NCI-H345 treated with DMSO at 0.1 percent for 48 hours (cell line): ENCODE measurements around the gene ROCK2.

Source experiments
- DNase-seq: peaks from one replicate; lab custom pipeline; 2025; ENCODE audit not compliant: unreplicated experiment; lab: John Stamatoyannopoulos, UW

Gene ROCK2

DNA sequence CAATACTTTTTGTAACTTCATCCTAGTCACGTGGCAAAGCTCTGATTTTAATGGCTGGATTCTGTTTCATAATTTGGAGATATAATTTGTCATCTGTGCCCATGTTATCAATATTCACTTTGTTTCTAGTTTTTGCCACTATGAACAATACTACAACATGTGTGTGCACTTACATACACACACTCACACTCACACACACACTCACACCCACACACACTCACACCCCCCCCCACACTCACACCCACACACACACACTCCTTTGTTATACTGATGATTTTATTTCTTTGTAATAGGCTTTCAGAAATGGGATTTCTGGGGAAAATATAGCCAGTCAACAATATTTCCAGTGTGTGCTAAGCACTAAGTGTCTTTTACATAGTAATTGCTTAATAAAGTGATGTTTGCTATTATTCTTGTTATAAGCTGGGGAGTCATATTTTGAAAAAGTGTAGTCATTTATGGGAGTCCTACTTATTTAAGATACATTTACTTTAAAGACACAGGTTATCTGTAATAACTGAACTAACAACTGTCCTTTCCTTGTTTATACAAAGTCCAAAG is 22.8 kb upstream of the ROCK2 start:
- no peak for DNase-seq

DNA sequence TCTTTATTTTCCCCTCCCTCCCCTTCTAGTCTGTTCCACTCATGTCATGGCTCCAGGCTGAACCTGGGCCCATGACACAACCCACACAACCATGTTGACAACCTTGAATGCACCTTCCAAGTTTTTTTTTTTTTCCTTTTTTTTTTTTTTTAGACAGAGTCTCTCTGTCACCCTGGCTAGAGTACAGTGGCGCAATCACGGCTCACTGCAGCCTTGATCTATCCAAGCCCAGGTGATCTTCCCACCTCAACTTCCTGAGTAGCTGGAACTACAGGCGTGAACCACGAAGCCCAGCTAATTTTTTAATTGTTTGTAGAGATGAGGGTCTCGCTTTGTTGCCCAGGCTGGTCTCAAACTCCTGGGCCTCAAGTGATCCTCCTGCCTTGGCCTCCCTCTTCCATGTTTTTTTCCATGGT is 21.9 kb upstream of the ROCK2 start:
- DNase-seq, result no peak

GRCh38 chr2:11365096-11365879 is 20.9 kb upstream of the ROCK2 start:
- DNase-seq, result no peak

DNA sequence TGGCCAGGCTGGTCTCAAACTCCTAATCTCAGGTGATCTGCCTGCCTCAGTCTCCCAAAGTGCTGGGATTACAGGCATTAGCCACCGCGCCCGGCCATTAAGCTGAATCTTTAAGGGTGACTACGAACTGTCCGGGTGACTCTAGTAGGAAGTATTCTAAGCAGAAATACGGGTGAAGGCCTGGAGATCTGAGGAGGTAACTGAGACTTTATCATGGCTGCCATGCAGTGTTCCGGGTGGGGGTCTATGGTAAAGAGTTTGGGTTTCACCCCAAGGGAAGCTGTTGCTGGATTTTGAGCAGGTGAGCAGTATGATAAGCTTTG is 20.1 kb upstream of the ROCK2 start:
- no peak for DNase-seq

GRCh38 chr2:11363868-11364564 is 19.6 kb upstream of the ROCK2 start:
- no peak for DNase-seq

- DNase-seq, result no peak
Measured at GRCh38 chr2:11359865-11360264, 15.4 kb upstream of the ROCK2 start.

DNA sequence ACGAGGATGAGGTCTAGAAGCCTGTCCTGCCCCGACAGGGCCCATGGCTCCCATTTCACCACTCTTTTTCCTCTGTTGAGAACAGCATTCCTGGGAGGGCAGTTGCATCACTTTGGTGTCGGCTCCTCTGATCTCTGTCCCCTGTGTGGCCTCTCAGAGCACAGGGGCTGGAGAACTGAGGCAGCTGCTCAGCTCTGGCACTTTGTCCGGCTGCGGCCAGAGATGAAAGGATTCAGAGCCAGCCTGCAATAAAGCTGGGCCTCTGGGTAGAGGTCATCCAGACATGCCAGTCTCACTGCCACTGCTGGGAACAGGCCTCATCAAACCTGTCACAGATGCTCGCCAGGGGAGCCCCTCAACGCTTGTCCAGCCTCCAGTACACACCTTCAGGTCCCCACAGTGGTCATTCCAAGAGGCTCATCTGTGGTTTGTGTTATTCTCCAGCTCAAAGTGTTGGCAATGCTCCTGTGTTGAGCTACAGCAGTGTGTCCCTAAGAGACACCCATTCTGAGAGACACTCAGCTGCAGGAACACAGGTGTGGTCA is 13.1 kb upstream of the ROCK2 start:
- no peak for DNase-seq

GRCh38 chr2:11356764-11357163 is 12.3 kb upstream of the ROCK2 start:
- DNase-seq, result no peak

- DNase-seq, result no peak
Measured at GRCh38 chr2:11355194-11356053, 11.0 kb upstream of the ROCK2 start.

DNA sequence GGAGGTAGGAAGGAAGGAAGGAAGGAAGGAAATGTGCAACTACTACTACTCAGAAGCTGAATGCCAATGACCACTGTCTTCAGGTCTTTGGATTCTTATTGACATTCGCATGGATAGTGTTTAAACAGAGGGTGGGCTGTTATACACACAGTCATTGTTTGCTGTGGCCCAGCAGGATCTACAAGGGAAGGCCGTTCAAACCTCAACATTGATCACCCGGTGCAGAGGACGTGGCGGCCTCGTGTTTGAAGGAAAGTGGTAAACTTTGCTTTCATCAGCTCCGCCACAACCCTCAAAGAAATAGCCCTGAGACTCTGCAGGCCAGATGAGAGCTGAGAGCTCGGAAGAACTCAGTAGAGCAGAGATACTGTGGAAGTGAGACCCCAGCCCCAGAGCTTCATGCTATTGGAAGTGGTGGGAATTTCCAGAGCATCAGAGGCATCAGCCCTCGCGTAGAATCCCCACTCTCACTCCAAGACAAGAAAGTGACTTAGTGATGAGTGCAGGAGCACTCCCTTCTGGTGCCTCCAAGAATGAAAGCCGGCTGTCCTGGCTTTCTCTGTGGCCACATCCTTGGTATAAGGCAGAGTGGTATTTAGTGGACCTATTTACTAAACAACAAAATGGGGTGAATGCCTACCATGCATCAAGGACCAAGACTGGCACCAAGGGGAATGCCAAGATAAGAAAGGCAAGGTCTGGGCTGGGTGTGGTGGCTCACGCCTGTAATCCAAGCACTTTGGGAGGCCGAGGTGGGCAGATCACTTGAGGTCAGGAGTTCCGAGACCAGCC is 10.1 kb upstream of the ROCK2 start:
- DNase-seq, result no peak

GRCh38 chr2:11352781-11353537 is 8.5 kb upstream of the ROCK2 start:
- DNase-seq, result no peak

- no peak for DNase-seq
Measured at GRCh38 chr2:11348209-11348749, 3.8 kb upstream of the ROCK2 start.

DNA sequence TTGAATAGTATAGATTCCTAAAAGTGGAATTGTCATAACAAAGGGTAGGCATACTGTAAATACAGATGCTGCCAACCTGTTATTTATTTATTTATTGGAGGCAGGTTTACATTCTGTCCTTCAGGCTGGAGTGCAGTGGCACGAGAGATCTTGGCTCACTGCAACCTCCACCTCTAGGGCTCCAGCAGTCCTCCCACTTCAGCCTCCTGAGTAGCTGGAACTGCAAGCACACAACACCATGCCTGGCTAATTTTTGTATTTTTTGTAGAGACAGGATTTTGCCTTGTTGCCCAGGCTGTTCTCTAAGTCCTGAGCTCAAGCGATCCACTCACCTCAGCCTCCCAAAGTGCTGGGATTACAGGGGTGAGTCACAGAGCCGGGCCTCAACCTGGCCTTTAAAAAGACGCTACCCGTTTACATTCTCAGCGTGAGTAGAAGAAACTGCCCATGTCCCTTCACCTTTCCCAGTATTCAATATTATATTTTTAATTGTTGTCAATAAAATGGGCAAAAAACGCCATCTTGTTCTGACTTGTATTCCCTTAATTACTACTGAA is 3.0 kb upstream of the ROCK2 start:
- no peak for DNase-seq

DNA sequence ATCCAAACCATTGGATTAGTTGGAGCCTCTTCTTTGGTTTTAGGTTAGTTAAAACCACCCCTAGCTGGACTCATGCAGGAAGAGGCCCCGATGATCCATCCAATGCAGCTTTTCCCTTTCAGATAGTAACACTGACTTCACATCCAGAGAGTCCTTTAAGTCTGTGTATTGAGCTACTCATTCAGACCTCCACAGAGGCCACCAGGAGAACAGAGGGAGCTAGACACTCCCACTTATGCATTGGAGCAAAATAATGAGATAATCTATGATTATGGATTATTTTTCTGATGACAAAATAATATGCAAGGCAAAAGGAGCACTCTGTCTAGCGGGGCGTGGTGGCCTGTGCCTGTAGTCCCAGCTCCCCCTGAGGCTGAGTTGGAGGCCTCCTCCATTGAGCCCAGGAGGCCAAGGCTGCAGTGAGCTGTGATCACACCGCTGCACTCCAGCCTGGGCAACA is 1.6 kb upstream of the ROCK2 start:
- no peak for DNase-seq

DNA sequence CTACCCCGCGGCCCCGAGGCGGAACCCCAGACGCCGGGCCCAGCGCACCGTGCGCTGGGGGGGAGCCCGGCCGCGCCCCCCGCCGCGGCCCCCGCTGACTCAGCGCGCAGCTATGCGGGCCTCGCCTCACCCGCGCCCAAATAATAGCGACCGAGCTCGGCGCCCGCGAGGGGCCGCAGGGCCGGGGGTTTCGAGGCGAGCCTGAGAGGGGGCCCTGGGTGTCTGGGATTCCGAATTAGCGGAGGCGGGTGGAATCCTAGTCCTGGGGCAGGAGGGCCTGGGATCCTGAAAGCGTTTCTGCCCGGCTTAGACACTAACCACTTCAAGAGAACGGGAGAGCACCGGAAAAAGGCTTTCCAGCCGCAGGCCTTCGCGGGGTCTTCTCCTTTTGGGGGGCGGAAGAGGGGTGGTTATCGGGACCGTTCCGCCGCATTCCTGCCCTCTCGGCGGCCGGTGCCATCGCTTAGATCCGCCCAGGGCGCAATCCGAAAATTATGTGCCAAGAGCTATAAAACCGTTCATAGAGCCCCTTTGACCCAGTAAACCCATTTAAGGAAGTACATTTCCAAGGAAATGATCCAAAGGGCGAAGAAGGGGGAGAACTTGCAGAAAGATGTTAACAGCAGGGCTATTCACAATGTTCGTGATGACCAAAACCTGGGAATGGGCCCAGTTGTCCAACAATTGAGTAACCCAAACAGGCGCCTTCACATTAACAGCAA is 681 bp upstream of the ROCK2 start:
- no peak for DNase-seq

DNA sequence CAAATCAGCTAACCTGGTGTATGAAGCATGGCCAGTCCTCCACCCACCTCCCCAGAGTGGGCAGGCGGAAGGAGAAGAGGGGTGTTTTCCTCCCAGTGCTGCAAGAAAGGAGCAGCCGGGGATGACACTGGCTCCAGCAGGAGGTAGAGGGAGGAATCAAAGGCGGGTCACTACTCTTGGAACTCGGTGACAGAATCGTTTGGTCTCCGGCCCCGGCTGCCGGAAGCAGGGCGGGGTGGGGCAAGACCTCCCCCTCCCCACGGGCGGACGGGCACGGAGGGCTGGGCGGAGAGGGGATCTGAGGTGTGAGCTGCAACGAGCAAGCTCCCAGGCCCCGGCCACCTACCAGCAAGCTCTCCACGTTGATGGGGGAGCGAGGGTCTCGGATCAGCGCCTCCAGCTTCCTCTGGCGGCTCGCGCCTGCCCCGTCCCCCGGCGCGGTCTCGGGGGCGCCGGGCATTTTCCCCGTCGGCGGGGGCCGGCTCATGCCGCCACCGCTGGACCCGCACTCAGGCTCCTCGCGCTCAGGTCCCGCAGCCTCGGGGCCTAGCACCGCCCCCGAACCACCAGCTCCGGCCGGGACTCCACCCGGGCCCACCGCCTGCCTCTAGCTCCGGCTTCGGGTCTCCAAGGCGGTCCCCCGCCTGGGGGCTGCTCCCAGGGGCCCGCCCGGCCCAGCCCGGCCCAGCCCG is 640 bp downstream of the ROCK2 start:
- peak; percentile 54 for DNase-seq

DNA sequence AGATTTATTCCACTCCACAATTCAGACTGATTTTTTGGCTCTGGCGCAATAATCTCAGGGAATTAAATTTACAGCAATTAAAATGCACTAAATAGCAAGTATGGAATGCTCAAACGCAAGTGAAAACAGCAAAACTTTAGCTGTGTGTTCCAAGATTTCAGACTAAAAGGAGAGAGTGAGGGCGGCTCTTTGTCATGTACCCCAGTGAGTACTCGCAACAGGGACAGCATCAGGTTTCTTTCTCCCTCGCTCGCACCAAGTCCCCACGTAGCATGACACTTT is 1.1 kb downstream of the ROCK2 start:
- no peak for DNase-seq
